GM06990 (cell line): ENCODE results near the gene CSMD2.

ENCODE experiments used
- DNase-seq: peaks from one replicate; pipeline ENCODE4 v3.0.0-alpha.2; 2011; ENCODE audit not compliant: insufficient read length; ENCODE audit errors: extremely low read depth
- H3K27me3 ChIP-seq: replicated peaks from 2 replicates; pipeline ENCODE4 v1.6.0; 2011; ENCODE audit warnings: low read length; ENCODE audit not compliant: control insufficient read depth, insufficient read depth
- H3K36me3 ChIP-seq: 2 replicates; pipeline ENCODE4 v1.5.1; 2011; ENCODE audit warnings: low read length; ENCODE audit not compliant: control insufficient read depth, insufficient read depth
- H3K4me3 ChIP-seq: replicated peaks from 2 replicates; pipeline ENCODE4 v1.5.1; 2011; ENCODE audit warnings: low read depth, mild to moderate bottlenecking, control low read depth, low read length
- TF ChIP-seq, protein P1 (sequence below): IDR thresholded peaks from 2 replicates; pipeline ENCODE4 v1.5.1; 2011; ENCODE audit warnings: low read length, control low read depth, mild to moderate bottlenecking, inconsistent platforms; ENCODE audit not compliant: insufficient read depth, poor library complexity, severe bottlenecking

The CSMD2 gene

DNA sequence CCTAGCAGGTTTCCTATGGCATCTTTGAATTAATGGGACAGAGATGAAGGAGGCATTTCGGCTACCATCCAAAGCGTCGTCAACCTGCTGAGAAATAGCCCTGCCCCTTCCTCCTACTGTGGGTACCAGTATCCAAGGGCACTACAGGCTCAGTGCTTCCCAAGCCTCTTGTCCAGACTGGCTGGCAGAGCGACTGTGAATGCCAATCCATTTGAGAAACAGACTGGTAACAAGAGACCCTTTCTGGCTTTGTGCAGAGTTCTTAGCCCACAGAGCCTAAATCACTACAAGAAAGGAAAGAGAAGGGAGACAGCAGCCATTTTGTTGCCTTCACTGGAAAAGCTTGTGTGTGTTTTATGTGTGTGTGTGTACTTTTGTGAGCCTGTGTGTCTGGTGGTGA is 185.7 kb downstream of the CSMD2 start:
- Histone ChIP-seq H3K27me3 (peaks cover 5% of the 10 kb centered on the region), H3K4me3 (no peak overlapping the region), H3K36me3 (no peaks in the 10 kb centered on the region)
- no peak for DNase-seq
- TF ChIP-seq, protein P1, sequence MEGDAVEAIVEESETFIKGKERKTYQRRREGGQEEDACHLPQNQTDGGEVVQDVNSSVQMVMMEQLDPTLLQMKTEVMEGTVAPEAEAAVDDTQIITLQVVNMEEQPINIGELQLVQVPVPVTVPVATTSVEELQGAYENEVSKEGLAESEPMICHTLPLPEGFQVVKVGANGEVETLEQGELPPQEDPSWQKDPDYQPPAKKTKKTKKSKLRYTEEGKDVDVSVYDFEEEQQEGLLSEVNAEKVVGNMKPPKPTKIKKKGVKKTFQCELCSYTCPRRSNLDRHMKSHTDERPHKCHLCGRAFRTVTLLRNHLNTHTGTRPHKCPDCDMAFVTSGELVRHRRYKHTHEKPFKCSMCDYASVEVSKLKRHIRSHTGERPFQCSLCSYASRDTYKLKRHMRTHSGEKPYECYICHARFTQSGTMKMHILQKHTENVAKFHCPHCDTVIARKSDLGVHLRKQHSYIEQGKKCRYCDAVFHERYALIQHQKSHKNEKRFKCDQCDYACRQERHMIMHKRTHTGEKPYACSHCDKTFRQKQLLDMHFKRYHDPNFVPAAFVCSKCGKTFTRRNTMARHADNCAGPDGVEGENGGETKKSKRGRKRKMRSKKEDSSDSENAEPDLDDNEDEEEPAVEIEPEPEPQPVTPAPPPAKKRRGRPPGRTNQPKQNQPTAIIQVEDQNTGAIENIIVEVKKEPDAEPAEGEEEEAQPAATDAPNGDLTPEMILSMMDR, result no peak

DNA sequence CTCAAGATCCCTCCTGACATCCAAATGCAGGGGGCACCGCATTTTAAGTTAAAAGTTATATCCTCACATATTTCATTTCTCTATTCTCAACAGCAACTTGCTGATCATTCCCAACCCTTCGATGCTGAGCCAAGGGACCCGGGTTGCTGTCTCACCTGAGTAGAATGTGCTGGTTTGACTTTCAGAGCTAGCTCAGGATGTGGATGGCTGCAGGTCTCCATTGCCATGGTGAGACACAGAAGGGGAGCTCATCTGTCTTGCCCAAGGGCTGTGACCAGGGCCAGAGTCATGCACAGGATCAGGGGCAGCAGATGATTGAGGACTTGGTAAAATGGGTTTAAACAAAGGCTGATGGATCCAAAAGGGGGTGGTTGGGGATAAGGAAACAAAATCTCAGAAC is 189.1 kb downstream of the CSMD2 start:
- no peak for DNase-seq
- Histone ChIP-seq H3K27me3 (peaks cover 6% of the 10 kb centered on the region), H3K4me3 (no peak overlapping the region), H3K36me3 (no peaks in the 10 kb centered on the region)
- TF ChIP-seq, protein P1, result no peak

DNA sequence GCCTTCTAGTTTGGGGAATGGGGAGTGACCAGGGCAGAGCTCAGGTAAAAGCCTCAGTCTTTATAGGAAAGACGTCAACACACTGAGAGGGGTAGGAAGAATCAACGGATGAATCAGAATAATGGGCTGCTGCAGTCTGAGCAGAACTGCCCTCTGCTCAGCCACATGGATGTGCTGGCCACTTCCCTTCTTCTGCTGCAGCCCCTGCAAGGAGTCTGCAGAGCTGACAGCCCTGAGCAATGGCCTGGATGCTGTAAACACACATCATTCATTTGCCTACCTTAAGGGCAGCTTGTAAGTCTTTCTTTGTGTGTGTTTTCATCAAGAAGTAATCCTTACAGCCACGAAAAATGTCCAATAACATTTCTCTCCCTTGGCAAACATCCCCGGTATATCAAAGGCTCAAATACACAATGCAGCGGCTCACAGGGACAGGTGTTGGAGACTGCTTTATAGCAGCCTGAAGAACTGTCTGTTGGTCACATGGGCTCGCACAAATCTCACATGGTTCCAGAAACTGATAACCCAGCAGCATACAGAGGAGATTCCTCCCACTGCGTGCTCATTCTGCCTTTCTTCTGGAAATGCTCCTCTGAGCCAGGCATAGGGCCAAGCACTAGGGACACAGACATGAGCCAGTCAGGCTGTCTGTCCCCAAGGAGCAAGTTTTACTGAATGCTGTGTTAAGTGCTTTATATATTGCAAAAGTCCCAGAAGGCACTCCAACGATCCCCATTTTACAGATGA is 191.1 kb downstream of the CSMD2 start:
- DNase-seq, result no peak
- Histone ChIP-seq H3K4me3 (no peak overlapping the region), H3K27me3 (peaks cover 5% of the 10 kb centered on the region), H3K36me3 (no peaks in the 10 kb centered on the region)
- TF ChIP-seq, protein P1, result no peak

DNA sequence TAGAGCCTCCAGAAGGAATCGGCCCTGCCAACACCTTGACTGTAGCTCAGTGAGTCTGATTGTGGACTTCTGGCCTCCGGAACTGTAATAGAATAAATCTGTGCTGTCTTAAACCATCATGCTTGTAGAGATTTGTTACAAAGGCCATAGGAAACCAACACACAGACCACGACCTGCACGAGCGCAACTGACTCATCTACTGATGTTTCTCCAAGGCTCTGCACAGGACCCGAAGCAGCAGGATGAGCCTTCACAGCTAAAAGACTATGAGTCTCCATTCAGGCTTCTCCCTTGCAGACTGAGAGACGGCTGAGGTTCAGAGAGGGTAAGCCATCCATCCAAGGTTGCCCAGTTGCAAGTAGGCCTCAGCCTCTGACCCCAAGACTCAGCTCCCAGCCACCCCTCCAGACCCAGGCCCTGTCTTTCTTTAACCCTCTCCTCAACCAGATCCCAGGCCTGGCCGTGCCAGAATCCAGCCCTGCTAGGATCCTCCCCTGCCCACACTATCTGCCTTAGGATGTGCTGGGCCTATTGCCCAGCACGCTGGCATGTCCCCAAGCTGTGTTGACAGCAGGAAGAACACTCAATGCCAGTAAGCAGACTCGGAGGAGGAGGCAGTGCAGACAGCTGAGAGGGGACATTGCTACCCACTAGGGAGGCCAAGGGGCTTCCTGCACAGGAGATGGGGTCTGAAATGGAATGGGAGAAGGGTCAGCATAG is 192.2 kb downstream of the CSMD2 start:
- TF ChIP-seq, protein P1, result no peak
- no peak for DNase-seq
- no peak overlapping the region for H3K4me3 ChIP-seq

DNA sequence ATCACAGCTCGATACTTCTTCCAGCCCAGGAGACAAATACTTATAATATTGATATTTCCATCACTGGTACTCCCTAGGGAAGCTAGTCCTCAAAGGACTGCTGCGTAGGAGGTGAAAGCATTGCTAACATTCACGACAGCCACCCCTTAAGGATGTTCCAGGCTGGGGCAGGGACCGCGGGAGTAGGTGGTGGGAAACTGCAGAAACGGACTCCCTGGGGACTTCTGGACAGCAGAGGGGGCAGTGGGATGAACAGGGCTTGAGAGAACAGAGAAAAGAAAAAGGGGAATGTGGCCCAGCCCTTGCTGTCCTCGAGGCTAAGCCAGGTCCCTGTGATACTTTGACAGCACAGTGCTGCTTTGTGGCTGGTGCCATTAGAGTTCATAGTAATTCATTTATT is 193.1 kb downstream of the CSMD2 start:
- no peak for DNase-seq
- no peaks in the 10 kb centered on the region for H3K36me3 ChIP-seq
- no peak overlapping the region for H3K4me3 ChIP-seq
- peaks cover 3% of the 10 kb centered on the region; the same call in 1 of the 2 replicates for H3K27me3 ChIP-seq
- TF ChIP-seq, protein P1, result no peak

More for the DNA sequence above, 192.2 kb downstream of the CSMD2 start:
- Histone ChIP-seq H3K36me3 (no peaks in the 10 kb centered on the region), H3K27me3 (peaks cover 5% of the 10 kb centered on the region)
